ENCODE data around the gene GABRR2. TPM values are rescaled to one million over a fixed set of nuclear protein-coding genes. Genes with fewer than 3 reads are reported as not detected.

GABRR2 gene
- total RNA-seq, 1 donor from 2014 or later, result 0.61 TPM

DNA sequence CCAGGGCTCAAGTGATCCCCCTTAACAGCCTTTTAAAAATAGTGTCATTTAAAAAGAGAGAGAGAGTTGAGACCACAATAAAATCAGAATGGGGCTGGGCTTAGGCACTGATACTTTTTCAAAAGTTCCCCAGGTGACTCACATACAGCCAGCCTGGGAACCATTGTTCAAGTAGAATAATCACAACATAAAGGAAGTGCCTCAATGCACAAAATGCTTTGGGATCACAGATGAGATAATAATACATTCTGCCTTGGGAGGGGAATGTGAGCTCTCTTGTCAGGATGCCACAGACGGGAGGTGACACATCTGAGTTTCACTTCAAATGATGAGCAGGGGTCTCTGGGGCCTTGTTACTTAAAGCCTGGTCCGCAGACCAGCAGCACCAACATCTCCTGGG is 63.9 kb downstream of the GABRR2 start:
- no peaks in the 10 kb centered on the region for H3K36me3 ChIP-seq (ENCODE audit: insufficient read depth, low read length)
- H3K27me3 ChIP-seq (ENCODE audit: insufficient read depth, low read length), result no peaks in the 10 kb centered on the region
- H2AFZ ChIP-seq (ENCODE audit: low read depth, low read length), result no peak overlapping the region
- H3K27ac ChIP-seq (ENCODE audit: low read depth, low read length), result no peak overlapping the region
- no peak overlapping the region for H3K4me3 ChIP-seq (ENCODE audit: insufficient read depth, low read depth, low read length)
- H3K4me1 Mint-ChIP-seq (ENCODE audit: low read depth, unreplicated experiment), result no peaks in the 10 kb centered on the region
- no peaks in the 10 kb centered on the region for H3K9me3 Mint-ChIP-seq (ENCODE audit: unreplicated experiment)
- H3K9ac ChIP-seq (ENCODE audit: low read length), result no peak overlapping the region
- no peak overlapping the region for H3K4me2 ChIP-seq (ENCODE audit: low read length)
- TF ChIP-seq EZH2 (IDR thresholded peaks at IDR 0.05; ENCODE audit: insufficient read depth, low read length), result no peak
- TF ChIP-seq, protein P1, sequence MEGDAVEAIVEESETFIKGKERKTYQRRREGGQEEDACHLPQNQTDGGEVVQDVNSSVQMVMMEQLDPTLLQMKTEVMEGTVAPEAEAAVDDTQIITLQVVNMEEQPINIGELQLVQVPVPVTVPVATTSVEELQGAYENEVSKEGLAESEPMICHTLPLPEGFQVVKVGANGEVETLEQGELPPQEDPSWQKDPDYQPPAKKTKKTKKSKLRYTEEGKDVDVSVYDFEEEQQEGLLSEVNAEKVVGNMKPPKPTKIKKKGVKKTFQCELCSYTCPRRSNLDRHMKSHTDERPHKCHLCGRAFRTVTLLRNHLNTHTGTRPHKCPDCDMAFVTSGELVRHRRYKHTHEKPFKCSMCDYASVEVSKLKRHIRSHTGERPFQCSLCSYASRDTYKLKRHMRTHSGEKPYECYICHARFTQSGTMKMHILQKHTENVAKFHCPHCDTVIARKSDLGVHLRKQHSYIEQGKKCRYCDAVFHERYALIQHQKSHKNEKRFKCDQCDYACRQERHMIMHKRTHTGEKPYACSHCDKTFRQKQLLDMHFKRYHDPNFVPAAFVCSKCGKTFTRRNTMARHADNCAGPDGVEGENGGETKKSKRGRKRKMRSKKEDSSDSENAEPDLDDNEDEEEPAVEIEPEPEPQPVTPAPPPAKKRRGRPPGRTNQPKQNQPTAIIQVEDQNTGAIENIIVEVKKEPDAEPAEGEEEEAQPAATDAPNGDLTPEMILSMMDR (IDR thresholded peaks at IDR 0.05; ENCODE audit: insufficient read depth, low read depth, low read length), result no peak
- no peak overlapping the region for H3K4me3 Mint-ChIP-seq (ENCODE audit: unreplicated experiment)
- no peaks in the 10 kb centered on the region for H3K4me1 ChIP-seq (ENCODE audit: insufficient read depth, low read length)
- no peaks in the 10 kb centered on the region for H3K9me3 ChIP-seq (ENCODE audit: insufficient read depth, low read depth, low read length)
- H4K20me1 ChIP-seq (ENCODE audit: insufficient read depth, low read length), result no peaks in the 10 kb centered on the region
- H3K36me3 Mint-ChIP-seq (ENCODE audit: low read depth, unreplicated experiment), result no peaks in the 10 kb centered on the region
- H3K27me3 Mint-ChIP-seq (ENCODE audit: low read depth, unreplicated experiment), result peaks cover 2% of the 10 kb centered on the region
- FAIRE-seq (no peak), DNase-seq (ENCODE audit: low read depth) (no peak)
- H3K27ac Mint-ChIP-seq (ENCODE audit: unreplicated experiment), result no peak overlapping the region
- no peaks in the 10 kb centered on the region for H3K79me2 ChIP-seq (ENCODE audit: insufficient read depth, low read length)

DNA sequence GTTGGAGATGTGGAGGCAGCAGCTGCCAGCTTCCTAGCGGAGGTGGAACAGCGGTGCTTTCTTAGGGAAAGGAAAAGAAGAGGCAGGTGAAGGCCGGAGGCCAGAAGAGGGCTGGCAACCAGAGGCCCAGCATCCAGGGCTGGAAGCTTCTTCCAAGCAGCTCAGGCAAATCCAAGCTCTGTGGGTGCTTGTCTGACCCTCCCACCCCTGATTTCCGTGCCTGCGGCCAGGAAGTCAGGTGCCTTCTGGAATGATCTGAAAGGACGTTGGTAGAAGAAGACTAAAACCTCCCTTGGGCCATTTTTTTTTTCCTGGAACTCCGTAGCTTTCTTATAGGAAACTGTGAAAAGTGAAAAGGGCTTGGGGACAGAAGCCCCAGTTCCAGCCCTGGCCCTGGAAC is 64.9 kb downstream of the GABRR2 start:
- no peaks in the 10 kb centered on the region for H3K36me3 Mint-ChIP-seq (ENCODE audit: low read depth, unreplicated experiment)
- H3K27ac Mint-ChIP-seq (ENCODE audit: unreplicated experiment), result no peak overlapping the region
- H3K4me2 ChIP-seq (ENCODE audit: low read length), result no peak overlapping the region
- H3K4me1 ChIP-seq (ENCODE audit: insufficient read depth, low read length), result no peaks in the 10 kb centered on the region
- H2AFZ ChIP-seq (ENCODE audit: low read depth, low read length), result no peak overlapping the region
- peaks cover 2% of the 10 kb centered on the region for H3K27me3 ChIP-seq (ENCODE audit: insufficient read depth, low read length)
- no peak for DNase-seq (ENCODE audit: low read depth)
- no peak for FAIRE-seq
- H3K27me3 Mint-ChIP-seq (ENCODE audit: low read depth, unreplicated experiment), result peaks cover 2% of the 10 kb centered on the region
- H3K36me3 ChIP-seq (ENCODE audit: insufficient read depth, low read length), result no peaks in the 10 kb centered on the region
- no peak overlapping the region for H3K9ac ChIP-seq (ENCODE audit: low read length)
- no peak overlapping the region for H3K4me3 Mint-ChIP-seq (ENCODE audit: unreplicated experiment)
- H3K9me3 Mint-ChIP-seq (ENCODE audit: unreplicated experiment), result no peaks in the 10 kb centered on the region
- H4K20me1 ChIP-seq (ENCODE audit: insufficient read depth, low read length), result no peaks in the 10 kb centered on the region
- no peak overlapping the region for H3K27ac ChIP-seq (ENCODE audit: low read depth, low read length)
- no peaks in the 10 kb centered on the region for H3K9me3 ChIP-seq (ENCODE audit: insufficient read depth, low read depth, low read length)
- H3K4me1 Mint-ChIP-seq (ENCODE audit: low read depth, unreplicated experiment), result no peaks in the 10 kb centered on the region
- TF ChIP-seq EZH2 (IDR thresholded peaks at IDR 0.05; ENCODE audit: insufficient read depth, low read length), result no peak
- TF ChIP-seq, protein P1 (IDR thresholded peaks at IDR 0.05; ENCODE audit: insufficient read depth, low read depth, low read length), result no peak
- no peaks in the 10 kb centered on the region for H3K79me2 ChIP-seq (ENCODE audit: insufficient read depth, low read length)
- H3K4me3 ChIP-seq (ENCODE audit: insufficient read depth, low read depth, low read length), result no peak overlapping the region

DNA sequence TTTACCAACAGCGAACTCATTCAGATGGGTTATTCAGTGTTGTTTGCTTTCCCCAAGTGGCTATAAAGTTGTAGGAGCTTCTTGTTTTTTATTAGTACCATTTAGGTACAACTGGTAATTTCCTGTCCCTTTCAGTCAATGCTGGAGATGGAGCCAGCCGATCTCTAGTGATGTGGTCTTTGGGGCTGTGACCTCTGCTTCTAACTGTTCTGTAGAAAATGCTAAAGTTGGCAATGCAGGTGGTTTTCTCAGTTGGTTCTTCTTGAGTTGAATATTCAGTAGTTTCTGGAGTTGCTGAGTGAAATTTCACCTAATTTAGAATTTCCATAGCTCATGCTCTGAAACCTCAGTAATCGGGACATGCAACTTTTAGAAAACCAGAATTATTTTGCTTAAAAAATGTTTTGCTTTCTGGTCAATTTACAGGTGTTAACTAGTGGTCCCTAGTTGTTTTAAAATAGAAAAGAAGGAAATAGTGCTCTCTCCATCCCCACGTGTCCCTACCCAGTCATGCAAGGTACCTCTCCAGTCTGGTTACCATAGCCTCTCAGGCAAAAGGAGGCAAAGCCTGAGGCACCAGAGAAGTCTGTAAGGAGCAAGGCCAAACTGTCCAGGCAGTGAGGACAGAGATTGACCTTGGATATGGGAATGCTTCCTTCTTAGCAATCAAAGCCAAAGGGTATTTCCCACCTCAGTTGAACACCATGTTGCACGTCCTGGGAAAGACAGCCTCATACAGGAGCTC is 70.7 kb downstream of the GABRR2 start:
- Mint-ChIP-seq H3K9me3 (ENCODE audit: unreplicated experiment) (no peaks in the 10 kb centered on the region), H3K4me3 (ENCODE audit: unreplicated experiment) (no peak overlapping the region), H3K4me1 (ENCODE audit: low read depth, unreplicated experiment) (no peaks in the 10 kb centered on the region), H3K36me3 (ENCODE audit: low read depth, unreplicated experiment) (no peaks in the 10 kb centered on the region), H3K27ac (ENCODE audit: unreplicated experiment) (no peak overlapping the region), H3K27me3 (ENCODE audit: low read depth, unreplicated experiment) (peaks cover 6% of the 10 kb centered on the region)
- no peaks in the 10 kb centered on the region for H4K20me1 ChIP-seq (ENCODE audit: insufficient read depth, low read length)
- TF ChIP-seq EZH2 (IDR thresholded peaks at IDR 0.05; ENCODE audit: insufficient read depth, low read length), result no peak
- TF ChIP-seq, protein P1 (IDR thresholded peaks at IDR 0.05; ENCODE audit: insufficient read depth, low read depth, low read length), result no peak
- H3K4me2 ChIP-seq (ENCODE audit: low read length), result no peak overlapping the region
- H3K27ac ChIP-seq (ENCODE audit: low read depth, low read length), result no peak overlapping the region
- no peak overlapping the region for H3K9ac ChIP-seq (ENCODE audit: low read length)
- H3K4me3 ChIP-seq (ENCODE audit: insufficient read depth, low read depth, low read length), result no peak overlapping the region
- H3K27me3 ChIP-seq (ENCODE audit: insufficient read depth, low read length), result peaks cover 12% of the 10 kb centered on the region
- H2AFZ ChIP-seq (ENCODE audit: low read depth, low read length), result no peak overlapping the region
- no peaks in the 10 kb centered on the region for H3K9me3 ChIP-seq (ENCODE audit: insufficient read depth, low read depth, low read length)
- no peaks in the 10 kb centered on the region for H3K4me1 ChIP-seq (ENCODE audit: insufficient read depth, low read length)
- DNase-seq (ENCODE audit: low read depth) (no peak), FAIRE-seq (peak; percentile 9)
- H3K79me2 ChIP-seq (ENCODE audit: insufficient read depth, low read length), result no peaks in the 10 kb centered on the region
- H3K36me3 ChIP-seq (ENCODE audit: insufficient read depth, low read length), result no peaks in the 10 kb centered on the region
